Measurements from ENCODE around the gene YWHAQ.

Gene YWHAQ

GRCh38 chr2:9630736-9631552 is at the start of gene YWHAQ:
Gene YWHAQ, minus strand, starts transcription at chr2:9630997. Its CDS starts 545 bp downstream, at chr2:9630452.
- Histone ChIP-seq H3K9ac (ENCODE audit: low read length) (peak within 1 kb of the TSS; percentile 98), H3K36me3 (ENCODE audit: control insufficient read depth, insufficient read depth, low read length, severe bottlenecking) (peaks cover 14% of the 10 kb centered on the region), H3K9me3 (ENCODE audit: control insufficient read depth, low read length) (no peaks in the 10 kb centered on the region), H3K4me3 (ENCODE audit: low read length) (peak within 1 kb of the TSS; percentile 98), H3K4me1 (ENCODE audit: control insufficient read depth, insufficient read depth, low read length) (peaks cover 27% of the 10 kb centered on the region), H3K27me3 (replicated peaks; ENCODE audit: control insufficient read depth, insufficient read depth, low read length) (no peaks in the 10 kb centered on the region)
- DNase-seq (ENCODE audit: low read depth) = peak; percentile 100

- H3K27me3 ChIP-seq (replicated peaks; ENCODE audit: control insufficient read depth, insufficient read depth, low read length) = no peaks in the 10 kb centered on the region
- H3K4me3 ChIP-seq (ENCODE audit: low read length) = no peak overlapping the region
- no peak for DNase-seq (ENCODE audit: low read depth)
- no peak overlapping the region for H3K9ac ChIP-seq (ENCODE audit: low read length)
- H3K4me1 ChIP-seq (ENCODE audit: control insufficient read depth, insufficient read depth, low read length) = peaks cover 9% of the 10 kb centered on the region
- H3K36me3 ChIP-seq (ENCODE audit: control insufficient read depth, insufficient read depth, low read length, severe bottlenecking) = no peaks in the 10 kb centered on the region
- H3K9me3 ChIP-seq (ENCODE audit: control insufficient read depth, low read length) = no peaks in the 10 kb centered on the region
Observed at GRCh38 chr2:9680082-9680481, 49.3 kb upstream of the YWHAQ start.

GRCh38 chr2:9679218-9679617 is 48.4 kb upstream of the YWHAQ start:
- H3K27me3 ChIP-seq (replicated peaks; ENCODE audit: control insufficient read depth, insufficient read depth, low read length) = no peaks in the 10 kb centered on the region
- DNase-seq (ENCODE audit: low read depth) = no peak

DNA sequence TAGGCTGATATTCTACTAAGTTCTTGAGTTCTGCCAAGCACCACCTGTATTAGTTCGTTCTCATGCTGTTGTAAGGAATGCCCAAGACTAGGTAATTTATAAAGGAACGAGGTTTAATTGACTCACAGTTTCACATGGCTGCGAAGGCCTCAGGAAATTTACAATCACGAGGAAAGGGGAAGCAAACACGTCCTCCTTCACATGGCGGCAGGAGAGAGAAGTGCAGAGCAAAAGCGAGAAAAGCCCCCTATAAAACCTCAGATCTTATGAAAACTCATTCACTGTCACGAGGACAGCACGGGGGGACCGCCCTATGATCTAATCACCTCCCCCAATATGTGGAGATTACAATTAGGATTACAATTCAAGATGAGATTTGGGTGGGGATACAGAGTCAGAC is 47.7 kb upstream of the YWHAQ start:
- Histone ChIP-seq H3K9ac (ENCODE audit: low read length) (no peak overlapping the region), H3K27me3 (replicated peaks; ENCODE audit: control insufficient read depth, insufficient read depth, low read length) (no peaks in the 10 kb centered on the region), H3K4me3 (ENCODE audit: low read length) (no peak overlapping the region), H3K9me3 (ENCODE audit: control insufficient read depth, low read length) (no peaks in the 10 kb centered on the region), H3K36me3 (ENCODE audit: control insufficient read depth, insufficient read depth, low read length, severe bottlenecking) (no peaks in the 10 kb centered on the region), H3K4me1 (ENCODE audit: control insufficient read depth, insufficient read depth, low read length) (peaks cover 13% of the 10 kb centered on the region)
- no peak for DNase-seq (ENCODE audit: low read depth)

More at GRCh38 chr2:9679218-9679617, 48.4 kb upstream of the YWHAQ start:
- H3K4me3 ChIP-seq (ENCODE audit: low read length) = no peak overlapping the region
- no peaks in the 10 kb centered on the region for H3K9me3 ChIP-seq (ENCODE audit: control insufficient read depth, low read length)
- no peaks in the 10 kb centered on the region for H3K36me3 ChIP-seq (ENCODE audit: control insufficient read depth, insufficient read depth, low read length, severe bottlenecking)
- H3K4me1 ChIP-seq (ENCODE audit: control insufficient read depth, insufficient read depth, low read length) = peaks cover 13% of the 10 kb centered on the region
- no peak overlapping the region for H3K9ac ChIP-seq (ENCODE audit: low read length)

- no peaks in the 10 kb centered on the region for H3K36me3 ChIP-seq (ENCODE audit: control insufficient read depth, insufficient read depth, low read length, severe bottlenecking)
- H3K9ac ChIP-seq (ENCODE audit: low read length) = peak overlapping the region; percentile 59
- peak overlapping the region; percentile 73 for H3K4me3 ChIP-seq (ENCODE audit: low read length)
- H3K4me1 ChIP-seq (ENCODE audit: control insufficient read depth, insufficient read depth, low read length) = peaks cover 13% of the 10 kb centered on the region
- no peaks in the 10 kb centered on the region for H3K9me3 ChIP-seq (ENCODE audit: control insufficient read depth, low read length)
- no peaks in the 10 kb centered on the region for H3K27me3 ChIP-seq (replicated peaks; ENCODE audit: control insufficient read depth, insufficient read depth, low read length)
- peak; percentile 86 for DNase-seq (ENCODE audit: low read depth)
Observed at GRCh38 chr2:9675415-9676351, 44.9 kb upstream of the YWHAQ start.

DNA sequence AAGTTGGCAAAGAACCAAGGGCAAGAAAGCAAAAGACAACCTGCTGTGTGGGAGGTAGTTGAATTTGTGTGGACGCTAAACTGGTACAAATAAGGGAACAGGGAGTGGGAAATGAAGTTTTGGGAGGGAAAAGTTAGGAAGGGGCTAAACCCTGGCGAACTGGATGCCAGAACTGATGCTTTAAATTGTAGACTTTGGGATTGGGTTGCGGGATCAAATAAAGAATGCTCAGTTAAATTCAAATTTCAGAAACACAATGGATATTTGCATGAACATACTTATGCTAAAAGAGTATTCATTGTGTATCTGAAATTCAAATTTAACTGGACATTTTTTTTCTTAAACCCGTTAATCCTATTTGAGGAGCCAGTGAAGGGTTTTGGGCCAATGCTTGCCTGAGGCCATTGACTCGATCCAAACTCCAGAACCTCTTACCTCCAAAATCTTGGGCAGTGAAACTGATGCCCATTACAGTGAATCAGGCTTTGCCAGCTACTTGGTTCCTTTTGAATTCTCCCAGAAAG is 44.2 kb upstream of the YWHAQ start:
- H3K4me1 ChIP-seq (ENCODE audit: control insufficient read depth, insufficient read depth, low read length) = peaks cover 13% of the 10 kb centered on the region
- no peak overlapping the region for H3K9ac ChIP-seq (ENCODE audit: low read length)
- no peak for DNase-seq (ENCODE audit: low read depth)
- no peaks in the 10 kb centered on the region for H3K27me3 ChIP-seq (replicated peaks; ENCODE audit: control insufficient read depth, insufficient read depth, low read length)
- peak overlapping the region; percentile 73 for H3K4me3 ChIP-seq (ENCODE audit: low read length)
- H3K36me3 ChIP-seq (ENCODE audit: control insufficient read depth, insufficient read depth, low read length, severe bottlenecking) = no peaks in the 10 kb centered on the region
- H3K9me3 ChIP-seq (ENCODE audit: control insufficient read depth, low read length) = no peaks in the 10 kb centered on the region

DNA sequence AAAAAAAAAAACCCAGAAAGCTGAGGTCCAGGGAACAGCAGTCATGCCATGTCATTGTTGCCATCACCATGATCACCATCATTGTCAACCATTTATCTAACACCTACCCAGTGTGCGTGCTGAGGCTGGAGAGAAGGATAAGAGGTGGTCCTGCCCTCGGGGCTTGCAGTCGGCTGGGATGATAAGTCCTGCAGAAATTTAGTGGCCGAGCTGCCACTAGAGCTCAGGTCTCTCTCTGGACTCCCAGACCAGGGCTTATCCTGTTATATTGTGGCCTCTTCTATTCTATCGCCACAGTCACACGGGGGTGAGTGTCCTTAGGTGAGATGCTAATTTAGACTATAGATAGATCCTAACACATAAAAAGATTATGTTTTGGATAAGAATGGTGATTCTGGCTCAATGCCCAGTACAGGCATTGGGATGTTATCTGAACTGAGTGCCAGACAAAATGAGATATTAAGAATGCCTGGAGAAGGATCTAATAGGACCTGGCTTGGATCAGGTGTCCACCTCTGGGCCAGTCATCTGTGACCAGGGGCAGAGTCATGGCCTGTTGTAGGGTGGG is 43.2 kb upstream of the YWHAQ start:
- H3K4me1 ChIP-seq (ENCODE audit: control insufficient read depth, insufficient read depth, low read length) = peaks cover 13% of the 10 kb centered on the region
- DNase-seq (ENCODE audit: low read depth) = no peak
- H3K9ac ChIP-seq (ENCODE audit: low read length) = no peak overlapping the region
- no peaks in the 10 kb centered on the region for H3K9me3 ChIP-seq (ENCODE audit: control insufficient read depth, low read length)
- no peak overlapping the region for H3K4me3 ChIP-seq (ENCODE audit: low read length)
- H3K36me3 ChIP-seq (ENCODE audit: control insufficient read depth, insufficient read depth, low read length, severe bottlenecking) = no peaks in the 10 kb centered on the region
- no peaks in the 10 kb centered on the region for H3K27me3 ChIP-seq (replicated peaks; ENCODE audit: control insufficient read depth, insufficient read depth, low read length)

- peak; percentile 8 for DNase-seq (ENCODE audit: low read depth)
- Histone ChIP-seq H3K36me3 (ENCODE audit: control insufficient read depth, insufficient read depth, low read length, severe bottlenecking) (no peaks in the 10 kb centered on the region), H3K9ac (ENCODE audit: low read length) (no peak overlapping the region), H3K9me3 (ENCODE audit: control insufficient read depth, low read length) (no peaks in the 10 kb centered on the region), H3K4me1 (ENCODE audit: control insufficient read depth, insufficient read depth, low read length) (peaks cover 16% of the 10 kb centered on the region), H3K27me3 (replicated peaks; ENCODE audit: control insufficient read depth, insufficient read depth, low read length) (no peaks in the 10 kb centered on the region), H3K4me3 (ENCODE audit: low read length) (no peak overlapping the region)
Observed at GRCh38 chr2:9668687-9669345, 38.0 kb upstream of the YWHAQ start.

- no peaks in the 10 kb centered on the region for H3K9me3 ChIP-seq (ENCODE audit: control insufficient read depth, low read length)
- H3K36me3 ChIP-seq (ENCODE audit: control insufficient read depth, insufficient read depth, low read length, severe bottlenecking) = no peaks in the 10 kb centered on the region
- peaks cover 3% of the 10 kb centered on the region for H3K27me3 ChIP-seq (replicated peaks; ENCODE audit: control insufficient read depth, insufficient read depth, low read length)
- H3K4me1 ChIP-seq (ENCODE audit: control insufficient read depth, insufficient read depth, low read length) = peaks cover 16% of the 10 kb centered on the region
- no peak overlapping the region for H3K9ac ChIP-seq (ENCODE audit: low read length)
- DNase-seq (ENCODE audit: low read depth) = no peak
- H3K4me3 ChIP-seq (ENCODE audit: low read length) = no peak overlapping the region
Observed at GRCh38 chr2:9667826-9668225, 37.0 kb upstream of the YWHAQ start.

DNA sequence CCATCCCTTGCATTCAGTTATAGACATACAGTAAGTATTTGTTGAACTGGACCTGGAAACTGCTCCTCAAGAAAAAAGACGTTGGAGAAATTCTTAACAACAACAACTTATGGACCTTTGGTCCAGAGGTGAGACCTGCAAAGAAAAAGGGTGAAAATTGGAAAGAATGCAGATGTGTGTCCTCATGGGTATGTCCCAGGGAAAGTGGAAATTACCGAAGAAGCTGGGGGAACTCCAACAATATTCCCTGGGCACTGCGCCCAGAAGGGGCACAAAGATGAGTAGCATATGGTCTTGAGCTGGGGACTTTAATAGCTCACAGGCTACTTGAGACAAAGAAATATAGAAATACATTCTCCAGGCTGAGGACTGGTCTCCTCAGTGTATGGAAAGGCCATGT is 35.5 kb upstream of the YWHAQ start:
- DNase-seq (ENCODE audit: low read depth) = peak; percentile 17
- peaks cover 16% of the 10 kb centered on the region for H3K4me1 ChIP-seq (ENCODE audit: control insufficient read depth, insufficient read depth, low read length)
- H3K27me3 ChIP-seq (replicated peaks; ENCODE audit: control insufficient read depth, insufficient read depth, low read length) = peaks cover 3% of the 10 kb centered on the region
- H3K4me3 ChIP-seq (ENCODE audit: low read length) = no peak overlapping the region
- H3K9me3 ChIP-seq (ENCODE audit: control insufficient read depth, low read length) = no peaks in the 10 kb centered on the region
- no peak overlapping the region for H3K9ac ChIP-seq (ENCODE audit: low read length)
- no peaks in the 10 kb centered on the region for H3K36me3 ChIP-seq (ENCODE audit: control insufficient read depth, insufficient read depth, low read length, severe bottlenecking)
